Left forelimb (tissue), 1 donor: ENCODE data around the gene ELFN2.

Experiments
- DNase-seq: peaks from one replicate; pipeline ENCODE4 v3.0.0-alpha.2; 2018; ENCODE audit warnings: low spot score

Gene ELFN2

DNA sequence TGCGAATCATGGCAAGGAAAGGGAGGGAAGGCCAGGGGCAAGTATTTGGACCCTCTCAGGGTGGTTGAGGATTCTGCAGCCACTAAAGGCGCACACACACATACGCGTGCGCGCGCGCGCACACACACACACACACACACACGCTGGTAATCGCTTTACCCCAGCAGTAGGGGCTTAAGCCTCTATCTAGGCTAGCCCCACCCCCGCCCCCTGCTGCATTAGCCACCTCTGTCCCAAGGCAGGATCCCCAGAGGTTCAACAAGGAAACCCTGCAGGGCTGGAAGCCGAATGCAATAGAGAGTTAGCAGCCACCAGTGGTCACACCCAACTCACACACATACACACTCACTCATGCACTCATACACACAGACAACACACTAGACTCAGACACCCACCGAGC is 28.6 kb upstream of the ELFN2 start:
- DNase-seq = peak; percentile 38

DNA sequence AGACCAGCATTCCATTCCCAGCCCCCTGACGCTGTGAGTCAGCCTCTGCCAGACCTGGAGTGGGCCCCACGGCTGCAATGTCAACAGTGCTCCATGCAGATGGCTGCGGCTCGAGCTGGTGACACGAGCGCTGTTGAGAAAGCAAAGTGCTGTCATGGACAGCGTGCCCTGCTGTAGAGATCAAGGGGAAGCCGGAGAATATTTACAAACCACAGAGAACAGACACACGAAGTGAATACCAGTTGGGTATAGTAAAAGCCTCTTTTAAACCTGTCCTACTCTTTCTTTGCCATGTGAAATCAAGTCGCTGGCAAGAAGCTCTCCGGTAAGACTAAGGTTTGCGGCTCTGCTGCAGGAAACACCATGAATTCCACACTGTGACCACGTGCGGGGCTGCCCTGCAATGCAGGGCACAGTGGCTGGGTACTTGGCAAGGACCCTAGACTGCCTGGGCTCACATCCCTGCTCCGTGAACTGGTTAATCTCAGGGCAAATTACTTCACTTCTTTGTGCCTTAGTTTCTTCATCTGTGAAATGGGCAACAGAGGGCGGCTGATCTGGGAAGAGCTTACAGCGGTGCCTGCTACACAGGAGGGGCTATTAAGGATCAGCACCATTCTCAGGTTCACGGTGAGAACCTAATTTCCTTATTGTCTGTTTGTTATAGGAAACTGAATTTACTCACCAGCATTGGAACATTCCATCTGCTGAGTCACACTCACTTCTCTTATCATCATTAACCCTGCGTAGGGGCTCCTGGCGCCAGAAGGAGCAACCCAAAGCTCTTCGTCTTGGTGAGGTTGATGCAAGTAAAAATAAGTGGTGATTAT is 27.8 kb upstream of the ELFN2 start:
- peak; percentile 36 for DNase-seq

DNA sequence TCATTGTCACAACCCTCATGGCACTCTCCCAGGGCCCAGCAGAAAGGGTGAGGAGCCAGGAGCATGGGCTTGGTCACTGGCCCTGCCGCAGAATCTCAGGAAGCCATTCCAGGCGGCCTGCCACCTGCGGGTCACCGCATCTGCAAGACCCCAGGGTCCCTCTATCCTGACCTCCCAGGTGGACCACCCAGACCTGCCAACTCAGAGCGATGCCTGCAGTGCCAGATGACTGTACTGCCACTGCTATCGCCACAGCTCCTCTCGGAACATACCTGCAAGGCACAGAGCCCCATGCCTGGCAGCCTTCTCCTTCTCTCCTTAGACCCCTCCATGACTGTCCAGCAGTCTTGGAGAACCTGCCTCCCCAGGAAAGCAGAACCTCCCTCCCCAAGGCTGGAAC is 26.4 kb upstream of the ELFN2 start:
- no peak for DNase-seq

DNA sequence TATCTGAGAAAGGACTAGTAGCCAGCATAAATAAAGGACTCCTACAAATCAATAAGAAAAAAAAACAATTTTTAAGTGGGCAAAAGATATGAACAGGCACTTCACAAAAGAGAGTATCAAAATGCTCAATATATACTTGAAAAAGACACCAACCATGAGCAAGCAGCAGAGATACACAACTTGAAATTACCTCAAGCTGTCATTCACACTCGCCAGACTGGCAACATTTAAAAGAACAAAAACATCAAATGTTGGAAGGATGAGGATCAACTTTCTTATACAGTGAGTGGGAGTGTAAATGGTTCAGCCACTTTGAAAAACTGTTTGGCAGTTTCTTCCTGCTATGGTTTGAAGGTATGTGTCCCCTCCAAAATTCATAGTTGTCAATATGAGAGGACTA is 23.9 kb upstream of the ELFN2 start:
- DNase-seq = no peak

DNA sequence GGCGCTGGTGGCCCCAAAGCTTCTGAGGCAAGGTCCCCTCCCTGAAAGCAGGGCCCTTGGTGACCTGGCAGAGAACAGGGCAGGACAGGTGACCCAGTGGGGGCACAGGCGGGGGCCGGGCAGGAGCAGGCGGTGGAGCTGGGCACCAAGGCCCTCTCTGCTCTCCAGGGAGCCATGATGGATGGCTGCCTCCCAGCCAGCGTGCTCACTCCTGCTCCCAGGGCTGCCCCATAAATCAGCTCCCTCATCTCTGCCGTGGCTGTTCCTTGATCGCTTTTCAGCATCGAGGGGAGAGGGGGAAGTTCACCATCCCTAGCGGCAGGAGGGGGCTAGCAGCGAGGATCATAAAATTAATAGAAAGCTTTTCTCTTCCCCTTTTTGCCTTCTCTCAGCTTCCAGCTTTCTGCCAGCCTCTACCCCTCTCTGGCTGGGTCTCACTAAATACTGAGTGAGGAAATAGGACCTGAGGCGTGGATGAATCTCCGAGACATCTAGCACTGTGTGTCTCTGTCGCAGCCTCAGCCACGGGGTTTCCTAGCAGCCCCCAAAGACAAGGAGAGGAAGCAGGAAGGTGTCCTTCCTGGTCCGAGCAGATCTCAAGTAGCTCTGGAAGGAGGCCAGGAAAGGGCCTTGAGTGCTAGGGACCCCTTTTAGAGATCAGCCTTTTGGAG is 22.2 kb upstream of the ELFN2 start:
- no peak for DNase-seq

DNA sequence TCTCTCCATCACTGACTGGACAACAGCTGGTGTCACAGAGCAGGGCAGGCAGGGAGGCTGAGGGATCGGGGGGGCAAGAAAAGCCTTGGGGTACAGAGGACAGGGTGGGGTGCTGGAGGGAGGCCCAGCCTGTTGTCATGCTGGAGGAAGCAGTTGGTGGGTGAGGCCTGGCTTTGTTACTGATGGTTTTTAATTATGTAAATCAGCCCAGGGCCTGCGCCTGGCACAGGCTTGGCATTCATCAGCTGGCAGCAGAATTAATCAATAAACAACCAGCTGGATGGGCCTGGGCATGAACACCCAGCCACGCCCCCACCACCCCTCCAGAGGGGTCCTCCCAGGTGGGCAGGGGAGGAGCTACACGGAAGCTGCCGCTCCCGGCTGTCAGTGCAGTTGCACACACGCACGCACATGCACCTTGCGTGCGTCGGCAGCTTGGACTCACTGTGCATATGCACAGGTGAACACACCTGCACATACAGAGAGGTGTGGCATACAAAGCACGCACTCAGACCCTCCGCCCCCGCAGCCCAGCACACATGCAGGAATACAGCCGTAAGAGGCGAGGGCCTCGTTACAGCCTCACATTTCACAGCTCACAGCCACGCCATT is 21.3 kb upstream of the ELFN2 start:
- DNase-seq = no peak

DNA sequence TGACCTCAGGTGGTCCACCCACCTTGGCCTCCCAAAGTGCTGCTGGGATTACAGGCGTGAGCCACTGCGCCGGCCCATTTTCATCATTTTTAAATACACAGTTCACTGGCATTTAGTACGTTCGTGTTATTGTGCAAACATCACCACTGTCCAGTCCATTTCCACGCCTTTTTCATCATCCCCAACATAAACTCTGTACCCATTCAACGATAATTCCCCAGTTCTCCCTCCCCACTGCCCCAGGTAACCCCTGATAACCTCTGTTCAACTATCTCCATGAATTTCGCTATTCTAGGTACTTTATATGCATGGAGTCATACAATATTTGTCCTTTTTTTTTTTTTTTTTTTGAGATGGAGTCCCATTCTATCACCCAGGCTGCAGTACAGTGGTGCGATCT is 18.2 kb upstream of the ELFN2 start:
- DNase-seq = no peak

DNA sequence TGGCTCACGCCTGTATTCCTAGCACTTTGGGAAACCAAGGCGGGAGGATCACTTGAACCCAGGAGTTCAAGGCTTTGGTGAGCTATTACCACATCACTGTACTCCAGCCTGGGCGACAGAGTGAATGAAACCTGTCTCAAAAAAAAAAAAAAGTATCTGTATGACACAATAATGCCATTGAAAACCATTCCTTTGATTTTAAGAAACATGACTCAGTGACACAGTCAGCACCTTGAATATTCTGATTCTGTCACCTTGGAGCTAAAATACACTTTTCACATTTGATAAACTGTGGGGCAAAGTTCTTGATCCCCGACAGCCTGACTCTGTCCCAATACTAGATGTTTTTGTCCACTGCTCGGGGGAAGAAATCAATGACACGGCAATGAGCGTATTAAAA is 16.7 kb upstream of the ELFN2 start:
- DNase-seq = no peak

DNA sequence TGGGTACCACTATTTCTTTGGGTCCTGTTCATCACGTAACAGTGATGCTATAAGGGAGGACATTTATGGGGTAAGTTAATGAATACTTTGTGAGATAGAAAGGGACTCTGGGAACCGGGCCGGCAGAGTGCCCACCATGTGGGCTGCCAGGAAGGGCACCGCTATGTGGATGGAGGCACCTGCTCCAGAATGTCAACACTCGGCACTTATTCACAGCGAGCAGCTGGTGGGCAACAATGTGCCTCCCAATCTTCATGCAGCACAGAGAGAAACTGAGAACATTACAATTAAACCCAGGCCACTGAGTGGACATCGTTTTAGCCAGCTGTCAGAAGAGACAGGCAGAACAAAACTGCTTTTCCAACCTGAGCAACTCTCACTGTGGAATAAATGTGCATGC is 15.8 kb upstream of the ELFN2 start:
- DNase-seq = no peak

DNA sequence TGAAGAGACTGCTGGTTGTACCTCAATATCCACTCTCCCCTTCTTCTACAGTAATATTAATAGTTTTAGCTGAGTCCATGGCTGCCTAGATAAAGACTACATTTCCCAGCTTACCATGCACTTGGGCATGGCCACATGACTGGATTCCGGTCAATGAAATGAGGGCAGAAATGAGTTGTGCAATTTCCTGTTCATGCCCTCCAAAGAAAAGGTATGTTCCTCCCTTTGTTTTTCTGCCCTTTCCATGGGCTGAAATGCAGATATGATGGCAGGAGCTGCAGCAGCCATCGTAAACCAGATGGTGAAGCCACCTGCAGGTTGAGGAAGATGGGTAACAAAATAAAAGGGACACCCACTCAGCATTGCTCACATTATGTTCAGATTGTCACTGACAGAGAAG is 15.3 kb upstream of the ELFN2 start:
- no peak for DNase-seq

DNA sequence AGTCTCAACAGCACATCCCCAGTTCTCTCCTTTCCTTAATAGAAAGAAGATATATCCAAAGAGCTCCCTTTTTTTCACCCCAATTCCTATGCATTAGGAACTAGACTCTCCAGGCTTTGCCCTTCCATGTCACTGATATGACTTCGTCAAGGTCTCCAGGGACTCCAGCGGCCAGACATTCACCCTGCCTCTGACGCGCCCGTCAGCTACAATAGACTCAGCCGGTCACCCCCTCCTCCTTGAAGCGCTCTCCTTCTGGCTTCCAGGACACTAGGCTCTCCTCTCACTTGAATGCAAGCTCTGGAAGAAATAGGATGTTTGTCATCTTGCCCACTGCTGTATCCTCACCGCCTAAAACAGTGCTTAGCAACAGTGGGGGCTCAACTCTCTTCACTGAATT is 14.9 kb upstream of the ELFN2 start:
- DNase-seq = no peak

DNA sequence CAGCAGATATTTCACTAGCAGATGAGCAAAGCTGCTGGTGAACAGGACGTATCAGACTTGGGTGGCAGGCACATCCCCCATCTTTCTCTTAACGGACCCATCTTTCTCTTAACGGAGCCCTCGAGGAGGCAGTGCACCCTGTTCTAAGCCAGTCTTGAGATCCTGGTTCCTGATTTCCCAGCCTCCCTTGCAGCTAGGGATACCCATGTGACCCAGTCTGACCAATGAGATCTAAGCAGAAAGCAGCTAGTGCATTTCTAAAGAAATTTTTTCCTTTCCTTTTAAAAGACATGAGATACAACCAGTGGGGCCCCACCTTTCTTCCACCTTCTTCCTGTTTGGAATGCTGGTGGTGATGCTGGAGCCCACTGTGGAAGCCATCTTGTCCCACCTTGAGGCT is 13.6 kb upstream of the ELFN2 start:
- DNase-seq = no peak

DNA sequence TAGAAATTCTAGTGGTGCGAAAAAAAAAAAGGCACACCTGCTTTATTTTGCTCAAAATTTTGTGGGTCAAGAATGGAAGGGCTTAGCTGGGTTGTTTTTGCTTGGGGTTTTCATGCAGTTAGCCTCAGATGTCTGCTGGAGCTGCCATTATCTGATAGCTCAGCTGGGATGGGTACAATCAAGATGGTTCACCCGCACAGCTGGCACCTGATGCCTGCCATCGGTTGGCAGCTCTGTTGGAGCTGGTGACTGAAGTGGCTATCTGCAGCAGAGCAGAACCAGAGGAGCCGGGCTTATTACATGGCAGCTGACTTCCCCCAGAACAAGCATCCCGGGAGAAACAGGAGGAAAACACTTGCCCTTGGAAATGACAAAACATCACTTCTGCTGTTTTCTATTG is 12.1 kb upstream of the ELFN2 start:
- no peak for DNase-seq

DNA sequence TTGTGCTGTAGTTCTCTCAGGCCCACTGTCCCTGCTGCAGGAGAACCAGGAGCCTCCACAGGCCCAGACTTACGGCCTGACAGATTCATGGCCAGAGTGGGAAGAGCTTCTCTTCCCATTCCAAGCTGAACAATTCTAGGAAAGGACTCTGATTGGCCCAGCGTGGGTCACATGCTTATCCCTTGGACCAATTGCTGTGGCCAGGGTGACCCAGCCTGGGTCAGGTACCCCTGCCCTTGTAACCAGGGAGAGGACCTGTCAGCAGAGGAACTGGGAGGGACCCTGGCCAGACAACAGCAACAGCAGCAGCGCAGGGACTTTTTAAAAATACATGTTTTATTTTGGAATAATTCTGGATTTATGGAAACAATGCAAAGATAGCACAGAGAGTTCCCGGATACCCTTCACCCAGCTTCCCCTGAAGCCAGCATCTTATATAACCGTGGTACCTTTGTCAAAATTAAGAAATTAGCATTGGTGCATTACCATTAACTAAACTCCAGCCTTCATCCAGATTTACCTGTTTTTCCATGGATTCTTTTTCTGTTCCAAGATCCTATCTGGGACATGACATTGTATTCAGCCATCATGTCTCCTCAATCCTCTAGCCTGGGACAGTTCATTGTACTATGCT is 8.8 kb upstream of the ELFN2 start:
- DNase-seq = no peak

DNA sequence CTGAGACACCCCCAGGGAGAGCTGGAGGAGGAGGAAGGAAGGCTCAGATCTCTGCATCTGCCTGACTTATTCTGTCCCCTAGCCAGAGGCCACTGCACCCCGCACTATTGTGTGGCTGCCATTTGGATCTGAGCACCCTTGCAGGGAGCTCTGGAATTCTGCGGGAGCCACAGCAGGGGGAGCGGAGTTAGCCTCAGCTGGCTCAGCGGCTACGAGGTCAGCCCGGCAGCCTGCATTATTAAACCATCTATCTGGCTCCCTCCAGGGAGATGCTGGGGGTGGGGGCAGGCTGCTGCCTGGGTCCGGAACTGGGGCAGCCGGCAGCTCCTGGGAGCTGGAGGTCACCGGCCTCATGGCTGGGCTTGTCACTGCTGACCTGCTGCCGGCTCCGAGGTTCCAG is 6.5 kb upstream of the ELFN2 start:
- DNase-seq = no peak

DNA sequence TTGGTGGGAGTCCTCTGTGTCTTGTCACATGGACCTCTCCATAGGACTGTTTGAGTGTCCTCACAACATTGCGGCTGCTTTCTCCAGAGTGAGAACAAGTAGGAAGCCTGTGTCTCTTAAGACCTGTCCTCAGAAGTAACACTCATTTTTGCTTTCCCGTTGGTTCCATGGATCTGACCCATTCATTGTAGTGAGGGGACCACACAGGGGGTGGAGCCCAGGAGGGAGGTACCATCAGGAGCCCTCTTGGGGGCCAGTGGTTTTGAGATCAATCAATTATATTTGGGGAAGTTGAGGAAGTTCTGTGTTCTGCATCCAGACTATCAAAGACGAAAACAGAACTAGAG is 5.4 kb upstream of the ELFN2 start:
- DNase-seq = no peak

DNA sequence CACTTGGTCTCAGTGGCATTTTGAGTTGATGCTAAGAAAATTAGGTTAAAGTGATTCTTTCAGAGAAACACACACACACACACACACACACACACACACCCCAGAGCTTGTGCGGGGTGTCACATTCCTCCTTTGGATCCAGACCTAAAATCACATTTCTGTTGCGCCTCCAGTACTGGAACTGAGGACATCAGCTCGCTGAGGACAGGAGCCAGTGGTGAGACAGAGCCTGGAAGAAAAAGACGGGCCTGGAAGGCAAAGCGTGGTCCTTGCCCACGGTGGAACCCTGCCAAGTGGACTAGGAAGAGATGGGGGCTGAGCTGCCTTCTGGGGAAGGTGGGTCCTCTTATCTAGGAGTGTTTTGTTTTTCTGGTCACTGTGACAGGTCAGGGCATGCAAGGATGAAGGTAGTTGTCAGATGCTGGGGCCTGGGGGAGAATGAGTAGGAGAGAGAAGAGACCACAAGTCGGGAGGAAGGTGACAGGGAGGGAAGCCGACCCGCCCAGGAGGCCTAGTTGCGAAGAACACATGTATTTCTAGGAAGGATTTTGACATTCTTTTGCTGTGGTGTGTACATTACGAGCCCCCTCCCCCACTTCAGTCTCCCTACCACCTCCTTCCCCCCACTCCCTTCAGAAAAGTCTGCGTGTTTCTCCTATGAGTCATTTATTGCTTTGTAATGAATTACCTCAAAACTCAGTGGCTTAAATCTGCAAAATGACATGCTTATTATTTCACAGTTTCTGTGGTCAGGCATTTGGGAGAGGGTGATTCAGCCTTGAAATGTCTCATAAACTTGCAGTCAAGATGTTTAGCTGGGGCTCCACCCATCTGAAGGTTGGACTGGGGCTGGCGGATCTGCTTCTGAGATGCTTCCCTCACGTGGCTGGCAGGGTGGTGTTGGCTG is 4.8 kb upstream of the ELFN2 start:
- no peak for DNase-seq

DNA sequence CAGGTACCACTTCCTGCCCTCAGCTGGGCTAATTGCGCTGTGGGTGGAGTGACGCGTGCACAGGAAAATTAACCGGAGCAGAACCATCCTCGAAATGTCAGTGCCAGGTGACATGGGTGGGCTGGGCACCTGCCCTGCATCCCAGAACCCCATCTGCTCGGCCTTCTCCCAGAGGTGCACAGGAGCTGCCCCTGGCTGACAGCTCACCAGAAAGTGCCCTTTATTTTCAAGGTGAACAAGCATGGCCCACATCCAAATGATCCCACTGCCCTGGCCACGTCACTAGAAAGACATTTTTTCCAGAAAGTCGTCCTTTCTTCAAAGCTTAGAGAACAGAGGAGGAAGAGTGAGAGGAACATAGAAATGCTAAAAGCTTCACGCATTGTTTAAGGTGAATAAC is 4.1 kb upstream of the ELFN2 start:
- DNase-seq = no peak

DNA sequence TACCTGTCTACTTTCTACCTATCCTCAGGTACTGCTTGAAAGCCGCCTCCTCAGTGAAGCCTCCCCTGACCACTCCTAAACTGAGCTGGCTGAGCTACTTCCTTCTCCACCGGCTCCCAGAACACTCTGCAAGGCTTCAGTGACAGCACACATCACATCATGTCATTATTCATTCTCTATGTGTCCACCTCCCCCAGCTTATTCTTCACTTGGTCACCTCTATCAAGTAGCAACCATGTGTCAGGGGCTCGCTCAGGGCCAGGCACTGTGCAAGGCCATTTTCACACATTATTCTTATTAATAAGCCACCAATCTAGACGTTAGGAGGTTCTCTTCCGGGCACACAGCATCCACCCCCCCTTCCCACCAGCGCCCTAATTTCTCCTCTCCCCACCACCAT is 3.7 kb upstream of the ELFN2 start:
- DNase-seq = no peak

DNA sequence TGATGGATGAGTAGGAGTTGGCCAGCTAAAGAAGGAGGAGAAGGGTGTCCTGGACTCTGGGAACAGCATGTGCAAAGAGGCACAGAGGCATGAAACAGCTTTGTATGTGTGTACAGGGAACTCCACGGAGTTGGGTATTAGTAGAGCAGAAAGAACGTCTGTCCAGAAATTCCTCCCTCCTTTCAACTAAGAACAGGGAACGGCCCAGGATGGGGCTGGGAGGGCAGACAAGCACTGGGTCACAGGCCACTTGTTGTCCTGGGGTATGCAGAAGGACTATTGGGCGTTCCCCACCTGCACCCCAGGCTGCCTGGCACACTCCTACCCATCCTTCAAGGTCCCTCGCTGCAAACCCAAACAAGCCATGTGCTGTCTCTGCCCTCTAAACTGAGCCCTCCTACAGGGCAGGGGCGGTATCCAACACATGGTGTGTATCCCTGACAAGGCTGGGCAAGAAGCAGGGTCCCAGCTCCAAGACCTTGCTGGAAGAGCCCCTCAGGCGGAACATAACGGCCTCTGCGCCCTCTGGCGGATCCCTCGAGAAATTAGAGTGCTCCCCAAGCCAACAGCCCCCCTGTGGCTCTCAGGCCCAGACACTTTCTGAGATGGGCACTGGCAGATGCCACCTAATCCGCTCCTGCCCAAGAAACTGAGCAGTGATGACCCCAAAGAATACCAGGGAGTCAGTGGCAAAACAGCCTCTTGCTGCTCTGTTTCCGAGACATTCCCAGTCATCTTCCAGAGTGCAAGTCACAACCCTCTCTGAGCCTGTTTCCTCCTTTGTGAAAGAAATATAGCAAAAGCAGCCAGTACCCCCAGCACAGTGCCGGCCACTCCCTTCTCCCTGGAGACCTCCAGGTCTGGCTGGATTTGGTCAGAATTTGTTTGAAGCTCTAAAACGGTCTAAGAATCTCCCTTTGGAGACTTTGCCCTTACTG is 1.6 kb upstream of the ELFN2 start:
- no peak for DNase-seq
